Liver (tissue), 3 donors: ENCODE measurements around the gene FAM43A.

Source experiments
- ATF3 ChIP-seq: IDR thresholded peaks from 2 replicates; pipeline ENCODE4 v1.6.1; 2016; ENCODE audit warnings: antibody characterized with exemption
- CTCF ChIP-seq: fragments of 150-350 bp; IDR thresholded peaks from 2 replicates; pipeline ENCODE4 v1.5.1; 2017; ENCODE audit warnings: improper control_type of control experiment, low read depth, low read length; ENCODE audit not compliant: missing input control
- EGR1 ChIP-seq, 2 donors: IDR thresholded peaks; 2 replicates each; pipeline ENCODE4 v1.6.1; 2016 to 2018; ENCODE audit warnings: antibody characterized with exemption in 2 of 2, low read depth in 2 of 2
- FOXA1 ChIP-seq: IDR thresholded peaks from 2 replicates; pipeline ENCODE4 v1.6.1; 2016; ENCODE audit warnings: antibody characterized with exemption
- FOXA2 ChIP-seq: IDR thresholded peaks from 2 replicates; pipeline ENCODE4 v1.6.1; 2016; ENCODE audit warnings: antibody characterized with exemption
- GABPA ChIP-seq, 2 donors: IDR thresholded peaks in 1 of 2; conservative IDR thresholded peaks in 1 of 2; 2 replicates each; pipeline ENCODE4 v1.6.1; 2016; ENCODE audit warnings: antibody characterized with exemption in 2 of 2, mild to moderate bottlenecking in 1 of 2, moderate library complexity in 1 of 2
- HNF4A ChIP-seq, 2 donors: conservative IDR thresholded peaks; 2 replicates each; pipeline ENCODE4 v1.6.1; 2016; ENCODE audit warnings: antibody characterized with exemption in 2 of 2, mild to moderate bottlenecking in 2 of 2
- JUND ChIP-seq, 2 donors: IDR thresholded peaks; 2 replicates each; pipeline ENCODE4 v1.6.1; 2016; ENCODE audit warnings: antibody characterized with exemption in 2 of 2
- MAX ChIP-seq: IDR thresholded peaks from 2 replicates; pipeline ENCODE4 v1.6.1; 2016; ENCODE audit warnings: antibody characterized with exemption
- RAD21 ChIP-seq, 2 donors: IDR thresholded peaks; 2 replicates each; pipeline ENCODE4 v1.6.1; 2016; ENCODE audit warnings: antibody characterized with exemption in 2 of 2, mild to moderate bottlenecking in 2 of 2
- REST ChIP-seq: IDR thresholded peaks from 2 replicates; pipeline ENCODE4 v1.6.1; 2016; ENCODE audit warnings: antibody characterized with exemption, mild to moderate bottlenecking
- SP1 ChIP-seq: IDR thresholded peaks from 2 replicates; pipeline ENCODE4 v1.6.1; 2018; ENCODE audit warnings: antibody characterized with exemption, mild to moderate bottlenecking
- TAF1 ChIP-seq: conservative IDR thresholded peaks from 2 replicates; pipeline ENCODE4 v1.6.1; 2016; ENCODE audit warnings: antibody characterized with exemption, mild to moderate bottlenecking
- ZBTB33 ChIP-seq: IDR thresholded peaks from 2 replicates; pipeline ENCODE4 v1.6.1; 2016; ENCODE audit warnings: antibody characterized with exemption
- donor health status: healthy.
- donor health status: healthy.

GRCh38 chr3:194688946-194689345 is 3.3 kb downstream of the FAM43A start:
- no peak for TF ChIP-seq CTCF
- TF ChIP-seq TAF1, result no peak
- TF ChIP-seq MAX, result no peak
- TF ChIP-seq SP1, result no peak
- no peak for TF ChIP-seq GABPA (IDR thresholded peaks at IDR 0.05 in 1 of 2, conservative IDR thresholded peaks at IDR 0.05 in 1 of 2)
- no peak for TF ChIP-seq REST
- TF ChIP-seq JUND (IDR thresholded peaks at IDR 0.05), result no peak
- no peak for TF ChIP-seq FOXA1
- TF ChIP-seq ATF3, result no peak
- TF ChIP-seq EGR1 (IDR thresholded peaks at IDR 0.05; ENCODE audit: low read depth in 2 of 2), result no peak
- TF ChIP-seq HNF4A (conservative IDR thresholded peaks at IDR 0.05), result no peak
- no peak for TF ChIP-seq ZBTB33
- TF ChIP-seq RAD21 (IDR thresholded peaks at IDR 0.05), result no peak
- no peak for TF ChIP-seq FOXA2
